Measurements from ENCODE around the gene SCYGR2.

The SCYGR2 gene

GRCh38 chr2:227612546-227613271 lies 14.0 kb downstream of the SCYGR2 start:
- DNase-seq (ENCODE audit: extremely low read depth in 1 of 2, low read depth in 1 of 2) = no peak

GRCh38 chr2:227613272-227613660 lies 14.6 kb downstream of the SCYGR2 start:
- DNase-seq (ENCODE audit: extremely low read depth in 1 of 2, low read depth in 1 of 2) = no peak

- no peak for DNase-seq (ENCODE audit: extremely low read depth in 1 of 2, low read depth in 1 of 2)
Observed at GRCh38 chr2:227614246-227614645, 15.6 kb downstream of the SCYGR2 start.

GRCh38 chr2:227614740-227615139 lies 16.0 kb downstream of the SCYGR2 start, which contains the start of gene SCYGR3:
Gene SCYGR3, minus strand, starts transcription at chr2:227614840. Its CDS starts 0 bp downstream, at chr2:227614840.
- DNase-seq (ENCODE audit: extremely low read depth in 1 of 2, low read depth in 1 of 2) = no peak

GRCh38 chr2:227615181-227615580 lies 16.5 kb downstream of the SCYGR2 start:
- no peak for DNase-seq (ENCODE audit: extremely low read depth in 1 of 2, low read depth in 1 of 2)

GRCh38 chr2:227615906-227616305 lies 17.2 kb downstream of the SCYGR2 start:
- DNase-seq (ENCODE audit: extremely low read depth in 1 of 2, low read depth in 1 of 2) = no peak

GRCh38 chr2:227616631-227617030 lies 17.9 kb downstream of the SCYGR2 start:
- DNase-seq (ENCODE audit: extremely low read depth in 1 of 2, low read depth in 1 of 2) = no peak

GRCh38 chr2:227617316-227618230 lies 18.9 kb downstream of the SCYGR2 start, which contains the start of gene SCYGR4:
Gene SCYGR4, plus strand, starts transcription at chr2:227617498. Its CDS starts 0 bp downstream, at chr2:227617498.
- no peak for DNase-seq (ENCODE audit: extremely low read depth in 1 of 2, low read depth in 1 of 2)

GRCh38 chr2:227623226-227623625 lies 24.5 kb downstream of the SCYGR2 start:
- DNase-seq (ENCODE audit: extremely low read depth in 1 of 2, low read depth in 1 of 2) = no peak

- DNase-seq (ENCODE audit: extremely low read depth in 1 of 2, low read depth in 1 of 2) = no peak
Observed at GRCh38 chr2:227625420-227625819, 26.7 kb downstream of the SCYGR2 start.

- DNase-seq (ENCODE audit: extremely low read depth in 1 of 2, low read depth in 1 of 2) = no peak
Observed at GRCh38 chr2:227626580-227627151, 28.0 kb downstream of the SCYGR2 start.

GRCh38 chr2:227627769-227628168 lies 29.1 kb downstream of the SCYGR2 start:
- DNase-seq (ENCODE audit: extremely low read depth in 1 of 2, low read depth in 1 of 2) = no peak

- DNase-seq (ENCODE audit: extremely low read depth in 1 of 2, low read depth in 1 of 2) = no peak
Observed at GRCh38 chr2:227629435-227629834, 30.7 kb downstream of the SCYGR2 start.

GRCh38 chr2:227630322-227630721 lies 31.6 kb downstream of the SCYGR2 start:
- no peak for DNase-seq (ENCODE audit: extremely low read depth in 1 of 2, low read depth in 1 of 2)

- DNase-seq (ENCODE audit: extremely low read depth in 1 of 2, low read depth in 1 of 2) = no peak
Observed at GRCh38 chr2:227632827-227633226, 34.1 kb downstream of the SCYGR2 start.

- no peak for DNase-seq (ENCODE audit: extremely low read depth in 1 of 2, low read depth in 1 of 2)
Observed at GRCh38 chr2:227634201-227634600, 35.5 kb downstream of the SCYGR2 start.

- no peak for DNase-seq (ENCODE audit: extremely low read depth in 1 of 2, low read depth in 1 of 2)
Observed at GRCh38 chr2:227642656-227643055, 44.0 kb downstream of the SCYGR2 start.

GRCh38 chr2:227643990-227644551 lies 45.4 kb downstream of the SCYGR2 start:
- DNase-seq (ENCODE audit: extremely low read depth in 1 of 2, low read depth in 1 of 2) = no peak

All from activated CD8-positive, alpha-beta memory T cell treated with anti-CD3 and anti-CD28 coated beads for 1 hour (primary cell).